ENCODE data around the gene ZNF385B.

Gene ZNF385B

GRCh38 chr2:179800776-179801175 is 60.6 kb downstream of the ZNF385B start:
- no peaks in the 10 kb centered on the region for H3K79me1 ChIP-seq (replicated peaks; ENCODE audit: low read length, poor library complexity, severe bottlenecking)
- H4K8ac ChIP-seq (ENCODE audit: low read length): no peak overlapping the region
- no peaks in the 10 kb centered on the region for H3K27me3 ChIP-seq (ENCODE audit: control insufficient read depth in 1 of 2, insufficient read depth in 1 of 2, low read length in 2 of 2)
- no peak overlapping the region for H3K9ac ChIP-seq (ENCODE audit: low read length)
- H3K23ac ChIP-seq (ENCODE audit: low read length in 2 of 2): no peak overlapping the region
- H3K36me3 ChIP-seq (ENCODE audit: control insufficient read depth in 1 of 2, insufficient read depth in 2 of 2, low read depth in 1 of 2, low read length in 2 of 2): no peaks in the 10 kb centered on the region
- H3K4ac ChIP-seq (ENCODE audit: low read depth in 1 of 2, low read length in 2 of 2): no peak overlapping the region
- H2BK12ac ChIP-seq (ENCODE audit: low read length in 2 of 2): no peak overlapping the region
- H2BK5ac ChIP-seq (ENCODE audit: low read depth, low read length, poor library complexity, severe bottlenecking): no peak overlapping the region
- no peak overlapping the region for H3K27ac ChIP-seq (ENCODE audit: low read length, poor library complexity, severe bottlenecking)
- H3K14ac ChIP-seq (ENCODE audit: low read length in 2 of 2): no peak overlapping the region
- no peak overlapping the region for H3K4me2 ChIP-seq (ENCODE audit: low read length, poor library complexity, severe bottlenecking)
- H3K4me1 ChIP-seq (ENCODE audit: control insufficient read depth, insufficient read depth, low read depth, low read length): no peaks in the 10 kb centered on the region
- H2AK5ac ChIP-seq (ENCODE audit: low read length, severe bottlenecking): no peak overlapping the region
- no peak overlapping the region for H2BK120ac ChIP-seq (ENCODE audit: low read depth, low read length)
- no peak overlapping the region for H2AFZ ChIP-seq (ENCODE audit: low read depth, low read length)
- H3K18ac ChIP-seq (ENCODE audit: low read depth in 1 of 2, low read length in 2 of 2): no peak overlapping the region
- no peak for DNase-seq
- H4K91ac ChIP-seq (ENCODE audit: low read length): no peak overlapping the region
- no peak overlapping the region for H2BK15ac ChIP-seq (ENCODE audit: low read depth, poor library complexity, severe bottlenecking)
- no peaks in the 10 kb centered on the region for H3K9me3 ChIP-seq (ENCODE audit: control insufficient read depth, low read length)
- no peak overlapping the region for H3K4me3 ChIP-seq (ENCODE audit: insufficient read depth in 1 of 2, low read depth in 1 of 2, low read length in 2 of 2)

- Histone ChIP-seq H4K91ac (ENCODE audit: low read length) (no peak overlapping the region), H3K4me3 (ENCODE audit: insufficient read depth in 1 of 2, low read depth in 1 of 2, low read length in 2 of 2) (no peak overlapping the region), H2AFZ (ENCODE audit: low read depth, low read length) (no peak overlapping the region), H3K27me3 (ENCODE audit: control insufficient read depth in 1 of 2, insufficient read depth in 1 of 2, low read length in 2 of 2) (no peaks in the 10 kb centered on the region), H3K4ac (ENCODE audit: low read depth in 1 of 2, low read length in 2 of 2) (no peak overlapping the region), H3K36me3 (ENCODE audit: control insufficient read depth in 1 of 2, insufficient read depth in 2 of 2, low read depth in 1 of 2, low read length in 2 of 2) (no peaks in the 10 kb centered on the region), H2BK120ac (ENCODE audit: low read depth, low read length) (no peak overlapping the region), H3K4me2 (ENCODE audit: low read length, poor library complexity, severe bottlenecking) (no peak overlapping the region), H2BK12ac (ENCODE audit: low read length in 2 of 2) (no peak overlapping the region), H2AK5ac (ENCODE audit: low read length, severe bottlenecking) (no peak overlapping the region), H3K27ac (ENCODE audit: low read length, poor library complexity, severe bottlenecking) (no peak overlapping the region), H3K14ac (ENCODE audit: low read length in 2 of 2) (no peak overlapping the region), H4K8ac (ENCODE audit: low read length) (no peak overlapping the region), H3K23ac (ENCODE audit: low read length in 2 of 2) (no peak overlapping the region), H3K9me3 (ENCODE audit: control insufficient read depth, low read length) (no peaks in the 10 kb centered on the region), H3K4me1 (ENCODE audit: control insufficient read depth, insufficient read depth, low read depth, low read length) (no peaks in the 10 kb centered on the region), H2BK5ac (ENCODE audit: low read depth, low read length, poor library complexity, severe bottlenecking) (no peak overlapping the region), H3K18ac (ENCODE audit: low read depth in 1 of 2, low read length in 2 of 2) (no peak overlapping the region), H3K79me1 (replicated peaks; ENCODE audit: low read length, poor library complexity, severe bottlenecking) (no peaks in the 10 kb centered on the region), H3K9ac (ENCODE audit: low read length) (no peak overlapping the region), H2BK15ac (ENCODE audit: low read depth, poor library complexity, severe bottlenecking) (no peak overlapping the region)
- no peak for DNase-seq
- 78% methylated on average over 4 of the region's 5 CpGs for WGBS
Observed at GRCh38 chr2:179796213-179797007, 65.0 kb downstream of the ZNF385B start.

GRCh38 chr2:179793902-179794301 is 67.5 kb downstream of the ZNF385B start:
- Histone ChIP-seq H2BK120ac (ENCODE audit: low read depth, low read length) (no peak overlapping the region), H3K14ac (ENCODE audit: low read length in 2 of 2) (no peak overlapping the region), H3K4me3 (ENCODE audit: insufficient read depth in 1 of 2, low read depth in 1 of 2, low read length in 2 of 2) (no peak overlapping the region), H4K91ac (ENCODE audit: low read length) (no peak overlapping the region), H3K18ac (ENCODE audit: low read depth in 1 of 2, low read length in 2 of 2) (no peak overlapping the region), H2BK5ac (ENCODE audit: low read depth, low read length, poor library complexity, severe bottlenecking) (no peak overlapping the region), H3K27ac (ENCODE audit: low read length, poor library complexity, severe bottlenecking) (no peak overlapping the region), H3K36me3 (ENCODE audit: control insufficient read depth in 1 of 2, insufficient read depth in 2 of 2, low read depth in 1 of 2, low read length in 2 of 2) (no peaks in the 10 kb centered on the region), H3K4ac (ENCODE audit: low read depth in 1 of 2, low read length in 2 of 2) (no peak overlapping the region), H3K9ac (ENCODE audit: low read length) (no peak overlapping the region), H3K4me1 (ENCODE audit: control insufficient read depth, insufficient read depth, low read depth, low read length) (no peaks in the 10 kb centered on the region), H2AK5ac (ENCODE audit: low read length, severe bottlenecking) (no peak overlapping the region), H2AFZ (ENCODE audit: low read depth, low read length) (no peak overlapping the region), H2BK12ac (ENCODE audit: low read length in 2 of 2) (no peak overlapping the region), H3K27me3 (ENCODE audit: control insufficient read depth in 1 of 2, insufficient read depth in 1 of 2, low read length in 2 of 2) (no peaks in the 10 kb centered on the region), H3K4me2 (ENCODE audit: low read length, poor library complexity, severe bottlenecking) (no peak overlapping the region), H3K23ac (ENCODE audit: low read length in 2 of 2) (no peak overlapping the region), H4K8ac (ENCODE audit: low read length) (no peak overlapping the region), H2BK15ac (ENCODE audit: low read depth, poor library complexity, severe bottlenecking) (no peak overlapping the region), H3K79me1 (replicated peaks; ENCODE audit: low read length, poor library complexity, severe bottlenecking) (no peaks in the 10 kb centered on the region), H3K9me3 (ENCODE audit: control insufficient read depth, low read length) (no peaks in the 10 kb centered on the region)
- DNase-seq: no peak

GRCh38 chr2:179793238-179793637 is 68.2 kb downstream of the ZNF385B start:
- no peak overlapping the region for H3K14ac ChIP-seq (ENCODE audit: low read length in 2 of 2)
- 83% methylated on average over 2 of the region's 2 CpGs for WGBS
- no peak overlapping the region for H3K9ac ChIP-seq (ENCODE audit: low read length)
- no peak overlapping the region for H3K4ac ChIP-seq (ENCODE audit: low read depth in 1 of 2, low read length in 2 of 2)
- no peak overlapping the region for H3K18ac ChIP-seq (ENCODE audit: low read depth in 1 of 2, low read length in 2 of 2)
- no peak overlapping the region for H2BK120ac ChIP-seq (ENCODE audit: low read depth, low read length)
- H3K4me3 ChIP-seq (ENCODE audit: insufficient read depth in 1 of 2, low read depth in 1 of 2, low read length in 2 of 2): no peak overlapping the region
- no peaks in the 10 kb centered on the region for H3K4me1 ChIP-seq (ENCODE audit: control insufficient read depth, insufficient read depth, low read depth, low read length)
- no peak overlapping the region for H2AK5ac ChIP-seq (ENCODE audit: low read length, severe bottlenecking)
- no peaks in the 10 kb centered on the region for H3K36me3 ChIP-seq (ENCODE audit: control insufficient read depth in 1 of 2, insufficient read depth in 2 of 2, low read depth in 1 of 2, low read length in 2 of 2)
- no peaks in the 10 kb centered on the region for H3K27me3 ChIP-seq (ENCODE audit: control insufficient read depth in 1 of 2, insufficient read depth in 1 of 2, low read length in 2 of 2)
- no peak overlapping the region for H3K23ac ChIP-seq (ENCODE audit: low read length in 2 of 2)
- no peak overlapping the region for H4K91ac ChIP-seq (ENCODE audit: low read length)
- no peak for DNase-seq
- H2BK15ac ChIP-seq (ENCODE audit: low read depth, poor library complexity, severe bottlenecking): no peak overlapping the region
- H3K9me3 ChIP-seq (ENCODE audit: control insufficient read depth, low read length): no peaks in the 10 kb centered on the region
- H3K27ac ChIP-seq (ENCODE audit: low read length, poor library complexity, severe bottlenecking): no peak overlapping the region
- no peak overlapping the region for H3K4me2 ChIP-seq (ENCODE audit: low read length, poor library complexity, severe bottlenecking)
- H2AFZ ChIP-seq (ENCODE audit: low read depth, low read length): no peak overlapping the region
- no peaks in the 10 kb centered on the region for H3K79me1 ChIP-seq (replicated peaks; ENCODE audit: low read length, poor library complexity, severe bottlenecking)
- H4K8ac ChIP-seq (ENCODE audit: low read length): no peak overlapping the region
- H2BK12ac ChIP-seq (ENCODE audit: low read length in 2 of 2): no peak overlapping the region
- no peak overlapping the region for H2BK5ac ChIP-seq (ENCODE audit: low read depth, low read length, poor library complexity, severe bottlenecking)
